GM18505 (cell line): ENCODE measurements around the gene DNAJC1.
A peak's percentile ranks its signal among the peaks of the same experiment; 100 is the strongest.
"Not testable (repeated sequence)": the region's sequence is repeated elsewhere in the genome, so short reads cannot be mapped to it uniquely, and the experiment has no call there.

Source experiments
- ATAC-seq: cut with Tn5 transposase; IDR thresholded peaks from one replicate; pipeline ENCODE4 v1.9.1; 2021; ENCODE audit not compliant: unreplicated experiment
- POLR2A ChIP-seq: IDR thresholded peaks from 4 replicates; pipeline ENCODE4 v1.6.1; 2011; ENCODE audit warnings: borderline replicate concordance; ENCODE audit not compliant: insufficient read depth, insufficient read length; ENCODE audit errors: extremely low read depth

Gene DNAJC1

GRCh38 chr10:21737106-21737505, 266.4 kb downstream of the DNAJC1 start:
- TF ChIP-seq POLR2A = no peak

DNA sequence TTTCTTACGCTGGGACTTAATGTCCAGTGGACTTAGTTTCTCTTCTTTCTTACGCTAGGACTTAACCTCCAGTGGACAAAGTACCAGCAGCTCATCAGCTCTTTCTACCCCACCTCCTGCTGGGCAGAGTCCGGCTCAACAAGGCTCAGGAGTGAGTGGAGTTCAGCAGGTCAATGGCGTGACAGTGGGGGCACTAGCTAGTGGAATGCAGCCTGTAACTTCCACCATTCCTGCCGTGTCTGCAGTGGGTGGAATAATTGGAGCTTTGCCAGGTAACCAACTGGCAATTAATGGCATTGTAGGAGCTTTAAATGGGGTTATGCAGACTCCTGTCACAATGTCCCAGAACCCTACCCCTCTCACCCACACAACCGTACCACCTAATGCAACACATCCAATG, 269.8 kb downstream of the DNAJC1 start:
- TF ChIP-seq POLR2A = no peak
- ATAC-seq = no peak

More at GRCh38 chr10:21737106-21737505, 266.4 kb downstream of the DNAJC1 start:
- no peak for ATAC-seq

- ATAC-seq = no peak
- TF ChIP-seq POLR2A = no peak
Measured at GRCh38 chr10:21732067-21732772, 271.3 kb downstream of the DNAJC1 start.

GRCh38 chr10:21728618-21729017, 274.9 kb downstream of the DNAJC1 start:
- ATAC-seq = no peak
- TF ChIP-seq POLR2A = no peak

DNA sequence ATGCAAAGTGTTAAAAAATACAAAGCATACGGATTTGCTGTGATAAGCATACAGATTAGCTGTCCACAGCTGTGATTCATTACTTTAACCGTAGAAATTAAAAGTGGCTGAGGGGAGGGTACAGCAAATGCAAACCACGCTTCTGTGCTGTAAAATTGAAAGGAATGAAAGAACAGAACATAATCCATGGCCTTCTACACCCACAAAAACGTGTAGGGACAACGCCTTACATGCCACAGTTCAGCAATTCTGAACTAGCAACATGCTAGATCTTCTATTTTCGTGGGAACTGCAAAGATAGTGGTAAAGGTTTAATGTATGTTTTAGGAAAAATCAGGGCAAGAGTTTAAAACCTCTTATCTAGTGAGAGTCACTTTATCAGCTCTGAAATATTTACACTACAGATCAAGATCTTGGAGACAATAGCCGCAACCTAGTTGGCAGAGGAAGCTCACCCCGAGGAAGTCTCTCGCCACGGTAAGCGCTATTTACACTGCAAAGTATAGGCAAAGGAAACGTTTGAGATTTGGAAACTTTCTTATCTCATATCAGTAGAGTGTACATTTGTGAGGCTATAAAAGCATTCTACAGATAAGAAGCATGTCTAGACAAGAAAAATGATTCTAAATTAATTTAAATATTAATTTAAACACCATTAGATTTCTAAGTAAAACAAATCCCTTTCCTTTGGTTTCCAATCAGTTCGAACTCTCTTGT, 275.9 kb downstream of the DNAJC1 start:
- ATAC-seq = no peak
- TF ChIP-seq POLR2A = no peak

- no peak for TF ChIP-seq POLR2A
- ATAC-seq = no peak
Measured at GRCh38 chr10:21726601-21727225, 276.8 kb downstream of the DNAJC1 start.

DNA sequence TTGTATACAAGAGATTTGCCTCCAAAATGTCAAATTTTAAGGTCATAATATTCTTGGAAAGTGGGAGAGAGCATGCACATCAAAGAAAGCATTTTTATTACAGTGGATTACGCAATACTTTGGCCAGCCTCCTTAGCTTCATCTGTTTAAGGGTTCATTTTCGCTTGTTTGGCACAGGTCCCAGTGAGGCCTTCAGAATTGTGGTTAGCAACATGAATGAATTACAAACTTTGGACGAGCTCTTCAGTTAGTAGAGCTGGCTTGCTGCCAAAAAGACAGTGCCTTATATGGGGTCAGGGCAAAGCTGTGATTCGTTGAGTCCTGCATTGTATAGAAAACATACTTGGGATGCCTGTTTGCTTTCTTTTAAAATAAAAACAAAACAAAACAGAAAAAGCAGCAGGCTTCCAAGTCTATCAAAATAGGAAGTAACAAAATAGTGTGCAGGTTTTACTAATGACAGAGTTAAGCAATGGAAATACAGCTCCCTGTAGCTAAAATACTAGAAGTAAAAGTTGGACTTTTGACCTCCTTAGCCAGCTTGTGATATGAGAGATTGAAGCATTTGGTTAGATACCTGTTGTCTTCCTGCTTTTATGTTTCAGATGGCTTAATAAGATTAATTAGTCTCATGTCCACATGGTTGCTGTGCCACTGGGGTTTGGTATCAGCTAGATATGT, 278.7 kb downstream of the DNAJC1 start:
- peak; percentile 90 for ATAC-seq
- TF ChIP-seq POLR2A = no peak

- TF ChIP-seq POLR2A = no peak
- ATAC-seq = no peak
Measured at GRCh38 chr10:21724020-21724589, 279.4 kb downstream of the DNAJC1 start.

- no peak for TF ChIP-seq POLR2A
- ATAC-seq = no peak
Measured at GRCh38 chr10:21722209-21722608, 281.3 kb downstream of the DNAJC1 start.

- no peak for ATAC-seq
- no peak for TF ChIP-seq POLR2A
Measured at GRCh38 chr10:21721000-21721665, 282.4 kb downstream of the DNAJC1 start.

DNA sequence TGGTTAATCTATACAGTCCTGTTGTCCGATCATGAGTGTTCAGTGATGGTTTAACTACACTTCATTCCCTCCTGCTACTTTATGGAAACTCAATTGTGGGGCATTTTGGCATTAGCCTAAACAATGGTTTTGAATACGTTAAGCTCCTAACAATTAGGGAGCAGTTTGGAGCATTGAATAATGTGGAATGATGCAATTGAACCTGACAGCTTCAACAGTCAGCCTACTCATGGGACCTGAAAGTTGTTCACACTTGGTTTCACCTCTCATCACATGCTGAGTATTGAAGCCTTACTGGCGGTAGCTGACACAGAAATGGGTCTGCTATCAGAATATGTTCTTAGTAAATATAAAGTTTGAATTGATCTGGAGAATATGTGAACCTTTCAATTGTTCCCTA, 283.4 kb downstream of the DNAJC1 start:
- no peak for TF ChIP-seq POLR2A
- no peak for ATAC-seq

GRCh38 chr10:21719502-21719901, 284.0 kb downstream of the DNAJC1 start:
- ATAC-seq = no peak
- no peak for TF ChIP-seq POLR2A

DNA sequence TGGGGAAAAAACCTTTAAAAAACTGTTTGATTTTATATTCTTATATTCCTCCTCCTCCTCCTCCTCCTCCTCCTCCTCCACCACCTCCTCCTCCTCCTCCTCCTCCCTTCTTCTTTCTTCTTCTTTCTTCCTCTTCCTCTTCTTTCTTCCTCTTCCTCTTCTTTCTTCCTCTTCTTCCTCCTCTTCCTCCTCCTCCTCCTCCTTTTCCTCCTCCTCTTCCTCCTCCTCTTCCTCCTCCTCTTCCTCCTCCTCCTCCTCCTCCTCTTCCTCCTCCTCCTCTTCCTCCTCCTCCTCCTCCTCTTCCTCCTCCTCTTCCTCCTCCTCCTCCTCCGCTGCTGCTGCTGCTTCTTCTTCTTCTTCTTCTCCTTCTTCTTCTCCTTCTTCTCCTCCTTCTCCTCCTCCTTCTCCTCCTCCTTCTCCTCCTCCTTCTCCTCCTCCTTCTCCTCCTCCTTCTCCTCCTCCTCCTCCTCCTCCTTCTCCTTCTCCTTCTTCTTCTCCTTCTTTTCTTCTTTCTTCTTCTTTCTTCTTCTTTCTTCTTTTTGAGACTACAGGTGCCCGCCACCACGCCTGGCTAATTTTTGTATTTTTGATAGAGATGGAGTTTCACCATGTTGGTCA, 286.0 kb downstream of the DNAJC1 start:
- not testable (repeated sequence) for ATAC-seq
